ENCODE measurements around the gene NRG3. TPM values are rescaled to one million over a fixed set of nuclear protein-coding genes. Genes with fewer than 3 reads are reported as not detected.

NRG3 gene
- total RNA-seq, 1 donor from 2014 or later = not detected

DNA sequence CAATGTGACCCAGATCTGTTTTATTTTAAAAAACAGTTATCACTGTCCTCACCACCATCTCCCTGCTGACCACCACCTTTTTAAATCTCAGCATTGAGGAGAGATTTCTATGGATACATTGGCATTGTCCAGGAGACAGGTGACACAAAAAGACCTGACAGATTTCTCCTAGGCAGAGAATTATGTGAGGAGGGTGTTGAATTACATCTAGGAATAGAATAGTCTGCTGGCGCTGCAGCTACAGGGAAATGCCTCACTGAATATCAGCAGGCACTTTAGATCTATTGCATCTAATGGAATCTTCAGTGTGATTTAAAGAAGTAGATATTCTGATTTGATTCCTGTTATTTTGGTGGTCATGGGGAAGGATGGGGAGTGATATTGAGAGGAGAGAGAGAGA, 593.5 kb downstream of the NRG3 start:
- H3K4me3 ChIP-seq (ENCODE audit: low read depth, low read length) = no peak overlapping the region
- H3K36me3 ChIP-seq (ENCODE audit: control insufficient read depth, insufficient read depth, low read length) = no peaks in the 10 kb centered on the region
- no peak for FAIRE-seq
- no peak for DNase-seq (ENCODE audit: low read depth)
- TF ChIP-seq, protein P1, sequence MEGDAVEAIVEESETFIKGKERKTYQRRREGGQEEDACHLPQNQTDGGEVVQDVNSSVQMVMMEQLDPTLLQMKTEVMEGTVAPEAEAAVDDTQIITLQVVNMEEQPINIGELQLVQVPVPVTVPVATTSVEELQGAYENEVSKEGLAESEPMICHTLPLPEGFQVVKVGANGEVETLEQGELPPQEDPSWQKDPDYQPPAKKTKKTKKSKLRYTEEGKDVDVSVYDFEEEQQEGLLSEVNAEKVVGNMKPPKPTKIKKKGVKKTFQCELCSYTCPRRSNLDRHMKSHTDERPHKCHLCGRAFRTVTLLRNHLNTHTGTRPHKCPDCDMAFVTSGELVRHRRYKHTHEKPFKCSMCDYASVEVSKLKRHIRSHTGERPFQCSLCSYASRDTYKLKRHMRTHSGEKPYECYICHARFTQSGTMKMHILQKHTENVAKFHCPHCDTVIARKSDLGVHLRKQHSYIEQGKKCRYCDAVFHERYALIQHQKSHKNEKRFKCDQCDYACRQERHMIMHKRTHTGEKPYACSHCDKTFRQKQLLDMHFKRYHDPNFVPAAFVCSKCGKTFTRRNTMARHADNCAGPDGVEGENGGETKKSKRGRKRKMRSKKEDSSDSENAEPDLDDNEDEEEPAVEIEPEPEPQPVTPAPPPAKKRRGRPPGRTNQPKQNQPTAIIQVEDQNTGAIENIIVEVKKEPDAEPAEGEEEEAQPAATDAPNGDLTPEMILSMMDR (IDR thresholded peaks at IDR 0.05; ENCODE audit: insufficient read depth, low read length, severe bottlenecking) = no peak
- H3K27me3 ChIP-seq (ENCODE audit: control insufficient read depth, insufficient read depth, low read length) = no peaks in the 10 kb centered on the region

DNA sequence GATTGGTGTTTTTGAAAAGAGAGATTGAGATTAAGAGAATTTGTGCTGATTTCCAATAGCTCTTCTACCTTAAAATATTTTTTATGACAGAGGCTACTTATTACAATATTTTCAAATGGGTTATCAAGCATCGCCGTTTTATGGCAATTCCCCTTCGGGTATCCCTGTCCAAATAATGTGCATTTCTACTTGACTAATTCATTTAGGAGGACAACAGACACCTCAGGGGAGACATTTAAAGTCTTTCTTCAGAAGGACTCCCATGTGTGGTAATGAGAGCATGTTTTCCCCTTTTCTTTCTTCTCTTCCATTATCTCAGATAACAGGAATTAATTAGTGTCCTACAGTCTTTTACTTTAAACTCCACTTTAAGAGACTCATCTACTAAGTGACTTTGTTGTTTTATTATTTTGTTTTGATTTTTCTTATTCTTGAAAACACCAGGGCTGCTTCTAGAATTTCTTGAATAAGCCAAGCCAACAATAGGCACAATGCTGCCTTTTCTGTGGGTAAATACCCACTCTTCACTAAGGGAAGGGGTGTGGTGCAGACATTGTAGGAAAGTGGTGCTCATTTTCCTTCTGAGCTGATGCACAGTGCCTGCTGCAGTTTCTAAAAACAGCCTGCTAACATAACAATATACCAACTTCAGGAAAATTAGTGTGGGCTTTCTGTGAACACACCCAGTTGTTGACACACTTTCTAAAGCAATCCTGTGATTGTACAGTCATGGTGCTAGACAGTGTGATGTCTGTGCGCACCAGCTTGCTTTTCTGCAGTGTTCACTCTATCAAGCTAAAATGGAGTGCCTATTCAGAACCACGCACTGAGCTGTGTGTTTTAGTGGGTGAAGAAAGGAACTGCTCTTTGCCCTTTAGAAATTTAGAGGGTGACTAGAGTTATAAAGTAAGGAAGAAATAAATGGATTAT, 597.7 kb downstream of the NRG3 start:
- Histone ChIP-seq H3K36me3 (ENCODE audit: control insufficient read depth, insufficient read depth, low read length) (no peaks in the 10 kb centered on the region), H3K4me3 (ENCODE audit: low read depth, low read length) (no peak overlapping the region), H3K27me3 (ENCODE audit: control insufficient read depth, insufficient read depth, low read length) (no peaks in the 10 kb centered on the region)
- FAIRE-seq (no peak), DNase-seq (ENCODE audit: low read depth) (no peak)
- TF ChIP-seq, protein P1 (IDR thresholded peaks at IDR 0.05; ENCODE audit: insufficient read depth, low read length, severe bottlenecking) = no peak

DNA sequence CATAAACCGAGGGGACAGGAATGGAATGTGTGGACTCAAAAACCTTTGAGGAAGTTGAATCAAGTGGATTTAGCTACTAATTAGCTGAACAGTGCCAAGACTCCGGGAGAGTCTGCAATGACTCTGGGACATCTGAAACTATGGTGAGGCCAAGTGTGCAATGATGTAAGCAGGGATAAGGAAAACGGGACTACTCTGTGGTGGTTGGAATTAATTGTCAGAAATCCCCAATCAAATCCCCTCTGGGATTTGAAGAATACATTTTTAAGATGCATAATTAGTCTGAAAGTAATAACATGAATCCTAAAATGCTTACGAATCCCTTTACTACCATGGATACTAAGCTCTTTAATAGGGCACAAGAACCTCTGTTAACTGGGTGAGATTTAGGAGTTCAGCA, 602.8 kb downstream of the NRG3 start:
- no peak overlapping the region for H3K4me3 ChIP-seq (ENCODE audit: low read depth, low read length)
- DNase-seq (ENCODE audit: low read depth) = no peak
- TF ChIP-seq, protein P1 (IDR thresholded peaks at IDR 0.05; ENCODE audit: insufficient read depth, low read length, severe bottlenecking) = no peak
- H3K36me3 ChIP-seq (ENCODE audit: control insufficient read depth, insufficient read depth, low read length) = no peaks in the 10 kb centered on the region
- FAIRE-seq = no peak
- H3K27me3 ChIP-seq (ENCODE audit: control insufficient read depth, insufficient read depth, low read length) = no peaks in the 10 kb centered on the region

DNA sequence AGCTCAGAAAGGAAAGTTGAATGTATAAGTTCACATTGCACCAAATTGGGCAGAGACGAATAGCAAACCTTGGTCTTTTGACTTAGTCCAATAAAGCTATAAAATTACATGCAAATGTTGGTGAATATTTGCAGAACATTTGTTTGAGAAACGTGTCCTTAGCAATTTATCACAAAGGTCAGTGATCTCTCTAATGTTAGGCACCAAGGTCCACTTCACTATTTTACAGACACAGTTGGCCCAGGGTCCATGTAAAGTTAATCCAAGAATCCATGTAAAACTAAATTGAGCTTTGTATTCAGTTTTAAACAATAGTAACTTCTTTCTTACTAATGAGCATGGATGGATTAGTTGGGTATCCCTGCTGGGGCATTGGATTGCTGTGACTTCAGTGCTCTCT, 617.7 kb downstream of the NRG3 start:
- DNase-seq (ENCODE audit: low read depth) (no peak), FAIRE-seq (no peak)
- H3K36me3 ChIP-seq (ENCODE audit: control insufficient read depth, insufficient read depth, low read length) = no peaks in the 10 kb centered on the region
- TF ChIP-seq, protein P1 (IDR thresholded peaks at IDR 0.05; ENCODE audit: insufficient read depth, low read length, severe bottlenecking) = no peak
- no peak overlapping the region for H3K4me3 ChIP-seq (ENCODE audit: low read depth, low read length)
- no peaks in the 10 kb centered on the region for H3K27me3 ChIP-seq (ENCODE audit: control insufficient read depth, insufficient read depth, low read length)

DNA sequence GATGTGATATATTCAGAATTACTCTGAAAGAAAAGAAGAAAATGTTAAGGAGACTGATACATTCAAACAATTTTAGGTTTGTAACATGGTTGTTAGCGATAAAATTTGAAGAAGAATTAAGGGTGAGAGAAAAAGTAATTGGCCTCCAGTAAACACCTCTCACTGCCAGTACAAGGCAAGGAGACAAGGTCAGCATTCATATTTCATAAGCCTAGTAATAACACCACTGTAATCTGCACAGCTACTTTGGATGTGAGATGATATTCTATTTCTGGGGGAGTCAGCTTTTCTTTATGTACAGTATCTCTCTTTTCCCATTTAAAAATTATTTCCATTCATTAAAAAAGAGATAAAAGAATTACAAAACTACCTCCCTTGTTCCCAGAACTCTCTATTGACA, 621.1 kb downstream of the NRG3 start:
- Histone ChIP-seq H3K27me3 (ENCODE audit: control insufficient read depth, insufficient read depth, low read length) (no peaks in the 10 kb centered on the region), H3K36me3 (ENCODE audit: control insufficient read depth, insufficient read depth, low read length) (no peaks in the 10 kb centered on the region), H3K4me3 (ENCODE audit: low read depth, low read length) (no peak overlapping the region)
- TF ChIP-seq, protein P1 (IDR thresholded peaks at IDR 0.05; ENCODE audit: insufficient read depth, low read length, severe bottlenecking) = no peak
- FAIRE-seq = no peak
- DNase-seq (ENCODE audit: low read depth) = no peak
